H9 (cell line): ENCODE data around the gene CARD19. TPM values are rescaled to one million over a fixed set of nuclear protein-coding genes. Genes with fewer than 3 reads are reported as not detected.

ENCODE experiments used
- DNase-seq: peaks from one replicate; pipeline ENCODE4 v3.0.0-alpha.2; 2017
- H2AFZ ChIP-seq: one replicate; pipeline ENCODE4 v1.6.1; 2013; ENCODE audit warnings: mild to moderate bottlenecking, low read length, control low read depth, moderate library complexity
- H2AK5ac ChIP-seq: 2 replicates; pipeline ENCODE4 v1.6.1; 2013; ENCODE audit warnings: low read length, control low read depth, mixed read lengths; ENCODE audit not compliant: insufficient read length
- H2BK120ac ChIP-seq: one replicate; pipeline ENCODE4 v1.6.1; 2013; ENCODE audit warnings: low read depth, mild to moderate bottlenecking, low read length, control low read depth, inconsistent platforms; ENCODE audit not compliant: poor library complexity, severe bottlenecking
- H2BK12ac ChIP-seq: 2 replicates; pipeline ENCODE4 v1.6.1; 2013; ENCODE audit warnings: low read length, control low read depth, mixed read lengths, low read depth; ENCODE audit not compliant: insufficient read length
- H2BK15ac ChIP-seq: 2 replicates; pipeline ENCODE4 v1.6.1; 2013; ENCODE audit warnings: low read depth, low read length, control low read depth
- H2BK20ac ChIP-seq: one replicate; pipeline ENCODE4 v1.6.1; 2013; ENCODE audit warnings: low read depth, mild to moderate bottlenecking, low read length, control low read depth, inconsistent platforms; ENCODE audit not compliant: poor library complexity, severe bottlenecking
- H2BK5ac ChIP-seq: 2 replicates; pipeline ENCODE4 v1.6.1; 2013; ENCODE audit warnings: low read length, control low read depth, mixed read lengths; ENCODE audit not compliant: insufficient read length
- H3K14ac ChIP-seq: 2 replicates; pipeline ENCODE4 v1.6.1; 2013; ENCODE audit warnings: low read length, control low read depth; ENCODE audit not compliant: insufficient read depth
- H3K18ac ChIP-seq: 2 replicates; pipeline ENCODE4 v1.6.1; 2013; ENCODE audit warnings: low read depth, mild to moderate bottlenecking, mixed read lengths, low read length, control low read depth; ENCODE audit not compliant: insufficient read length
- H3K23ac ChIP-seq: 2 replicates; pipeline ENCODE4 v1.6.1; 2013; ENCODE audit warnings: low read length, control low read depth, mixed read lengths, low read depth; ENCODE audit not compliant: insufficient read length
- H3K23me2 ChIP-seq: 2 replicates; pipeline ENCODE4 v1.6.1; 2013; ENCODE audit warnings: low read depth, mild to moderate bottlenecking, mixed read lengths, low read length, control low read depth; ENCODE audit not compliant: insufficient read length, poor library complexity, severe bottlenecking
- H3K27ac ChIP-seq: 2 replicates; pipeline ENCODE4 v1.5.1; 2013; ENCODE audit warnings: low read length, control low read depth, mixed read lengths, low read depth; ENCODE audit not compliant: insufficient read length
- H3K27me3 ChIP-seq: 2 replicates; pipeline ENCODE4 v1.6.1; 2013; ENCODE audit warnings: low read length, control low read depth, inconsistent platforms; ENCODE audit not compliant: insufficient read depth
- H3K4ac ChIP-seq: 2 replicates; pipeline ENCODE4 v1.6.1; 2013; ENCODE audit warnings: low read depth, mild to moderate bottlenecking, control low read depth, inconsistent platforms, low read length, moderate library complexity
- H3K4me1 ChIP-seq: 2 replicates; pipeline ENCODE4 v1.6.1; 2013; ENCODE audit warnings: low read length, control low read depth, inconsistent platforms; ENCODE audit not compliant: insufficient read depth
- H3K4me2 ChIP-seq: 2 replicates; pipeline ENCODE4 v1.6.1; 2013; ENCODE audit warnings: low read length, control low read depth, mixed read lengths; ENCODE audit not compliant: insufficient read length, insufficient read depth
- H3K56ac ChIP-seq: 2 replicates; pipeline ENCODE4 v1.6.1; 2013; ENCODE audit warnings: low read depth, mild to moderate bottlenecking, mixed read lengths, low read length, control low read depth; ENCODE audit not compliant: insufficient read length
- H3K79me1 ChIP-seq: 2 replicates; pipeline ENCODE4 v1.6.1; 2013; ENCODE audit warnings: low read depth, mild to moderate bottlenecking, moderate library complexity, low read length, control low read depth, inconsistent platforms; ENCODE audit not compliant: insufficient read depth, poor library complexity, severe bottlenecking
- H3K79me2 ChIP-seq: 2 replicates; pipeline ENCODE4 v1.6.1; 2013; ENCODE audit warnings: low read length, control low read depth, inconsistent platforms; ENCODE audit not compliant: insufficient read depth
- H3K9ac ChIP-seq: 2 replicates; pipeline ENCODE4 v1.6.1; 2013; ENCODE audit warnings: low read length, control low read depth, mixed read lengths; ENCODE audit not compliant: insufficient read length; ENCODE audit errors: extremely low read depth
- H3K9me3 ChIP-seq: one replicate; pipeline ENCODE4 v1.6.1; 2013; ENCODE audit warnings: low read depth, low read length, inconsistent platforms; ENCODE audit not compliant: control insufficient read depth
- H3T11ph ChIP-seq: one replicate; pipeline ENCODE4 v1.6.1; 2013; ENCODE audit warnings: mild to moderate bottlenecking, low read length, control low read depth, inconsistent platforms
- H4K20me1 ChIP-seq: one replicate; pipeline ENCODE4 v1.6.1; 2013; ENCODE audit not compliant: control insufficient read depth, insufficient read length, insufficient read depth
- H4K5ac ChIP-seq: 2 replicates; pipeline ENCODE4 v1.6.1; 2013; ENCODE audit warnings: low read depth, mild to moderate bottlenecking, mixed read lengths, low read length, control low read depth; ENCODE audit not compliant: insufficient read length
- H4K8ac ChIP-seq: replicated peaks from 2 replicates; pipeline ENCODE4 v1.6.1; 2013; ENCODE audit warnings: low read length, control low read depth, mixed read lengths, low read depth; ENCODE audit not compliant: insufficient read length
- H4K91ac ChIP-seq: 2 replicates; pipeline ENCODE4 v1.6.1; 2013; ENCODE audit warnings: low read depth, mild to moderate bottlenecking, moderate library complexity, mixed read lengths, low read length, control low read depth; ENCODE audit not compliant: insufficient read length
- H3K27ac Mint-ChIP-seq, 3 experiments: 2 replicates in 2 of 3; 3 replicates in 1 of 3; pipeline ENCODE4 v1.8.0; 2020 to 2021; ENCODE audit warnings: mixed read lengths in 3 of 3, mild to moderate bottlenecking in 1 of 3, moderate library complexity in 1 of 3
- H3K27me3 Mint-ChIP-seq: 2 replicates; pipeline ENCODE4 v1.8.0; 2021; ENCODE audit warnings: low read depth, mild to moderate bottlenecking, moderate library complexity, mixed read lengths
- H3K36me3 Mint-ChIP-seq, 3 experiments: 2 replicates in 2 of 3; 3 replicates in 1 of 3; pipeline ENCODE4 v1.8.0; 2020 to 2021; ENCODE audit warnings: low read depth in 3 of 3, mixed read lengths in 3 of 3; ENCODE audit not compliant: insufficient read depth in 1 of 3
- H3K4me1 Mint-ChIP-seq, 2 experiments: 2 replicates each; pipeline ENCODE4 v1.8.0; 2020; ENCODE audit warnings: mixed read lengths in 2 of 2
- H3K4me3 Mint-ChIP-seq, 2 experiments: 2 replicates in 1 of 2; 3 replicates in 1 of 2; pipeline ENCODE4 v1.8.0; 2020 to 2021; ENCODE audit warnings: mild to moderate bottlenecking in 2 of 2, mixed read lengths in 2 of 2, moderate library complexity in 1 of 2
- H3K9me3 Mint-ChIP-seq, 2 experiments: 2 replicates in 1 of 2; 3 replicates in 1 of 2; pipeline ENCODE4 v1.8.0; 2020; ENCODE audit warnings: mild to moderate bottlenecking in 2 of 2, mixed read lengths in 2 of 2, moderate library complexity in 1 of 2
- CTCF ChIP-seq: fragments of 200-600 bp; sonication (generic); conservative IDR thresholded peaks from 3 replicates; pipeline ENCODE4 v1.8.0; 2021; ENCODE audit warnings: antibody characterized with exemption, mild to moderate bottlenecking
- WGBS: extraction: QIAGEN DNeasy Blood & Tissue Kit; methylation state at CpG from one replicate; pipeline ENCODE4 v1.1.7; 2013; ENCODE audit warnings: missing lambda C conversion rate, low lambda C conversion rate, mixed read lengths; ENCODE audit not compliant: insufficient read length; ENCODE audit errors: extremely low coverage; 5-methylcytosine and 5-hydroxymethylcytosine counted together
- total RNA-seq: library from RNA; stranded (reverse); gene quantifications from 2 replicates; pipeline ENCODE4 v1.2.1, GENCODE V29; 2021

CARD19 gene
- total RNA-seq, 1 experiment from 2014 or later = 21.4 TPM

GRCh38 chr9:93138171-93138764, 42.3 kb downstream of the CARD19 start:
- H3K36me3 Mint-ChIP-seq = no peaks in the 10 kb centered on the region; a peak in 1 of 7 replicates
- Histone ChIP-seq H3K56ac (no peak overlapping the region), H4K20me1 (no peaks in the 10 kb centered on the region), H2BK12ac (no peak overlapping the region), H3K4ac (no peak overlapping the region), H3K27ac (no peak overlapping the region), H4K8ac (no peak overlapping the region), H4K91ac (no peak overlapping the region), H3K23me2 (no peaks in the 10 kb centered on the region), H2BK120ac (no peak overlapping the region), H4K5ac (no peak overlapping the region), H3T11ph (no peak overlapping the region), H3K79me2 (no peaks in the 10 kb centered on the region), H3K9ac (no peak overlapping the region), H3K79me1 (no peaks in the 10 kb centered on the region), H3K18ac (no peak overlapping the region), H2BK20ac (no peak overlapping the region), H3K9me3 (no peaks in the 10 kb centered on the region), H3K14ac (no peak overlapping the region), H2AK5ac (no peak overlapping the region), H2BK5ac (no peak overlapping the region), H3K23ac (no peak overlapping the region), H3K27me3 (peaks cover 5% of the 10 kb centered on the region; the same call in 1 of the 2 replicates), H3K4me1 (no peaks in the 10 kb centered on the region), H2AFZ (no peak overlapping the region), H2BK15ac (no peak overlapping the region), H3K4me2 (no peak overlapping the region)
- H3K4me3 Mint-ChIP-seq = no peak overlapping the region
- peaks cover 5 to 10% of the 10 kb centered on the region in 2 experiments for H3K4me1 Mint-ChIP-seq
- no CpG with 5 or more reads among the region's 7 CpGs for WGBS
- H3K27ac Mint-ChIP-seq = no peak overlapping the region
- no peak for DNase-seq
- H3K9me3 Mint-ChIP-seq = peaks cover 2 to 3% of the 10 kb centered on the region in 2 experiments; a peak in 2 of 5 replicates
- TF ChIP-seq CTCF = no peak
- peaks cover 32% of the 10 kb centered on the region for H3K27me3 Mint-ChIP-seq
